NCI-H524 (cell line): Measurements from ENCODE around the gene SPOP.
A peak's percentile ranks its signal among the peaks of the same experiment; 100 is the strongest.

ENCODE experiments used
- DNase-seq, 2 experiments: peaks; one replicate each; lab custom pipeline; 2025; lab: John Stamatoyannopoulos, UW

The SPOP gene

DNA sequence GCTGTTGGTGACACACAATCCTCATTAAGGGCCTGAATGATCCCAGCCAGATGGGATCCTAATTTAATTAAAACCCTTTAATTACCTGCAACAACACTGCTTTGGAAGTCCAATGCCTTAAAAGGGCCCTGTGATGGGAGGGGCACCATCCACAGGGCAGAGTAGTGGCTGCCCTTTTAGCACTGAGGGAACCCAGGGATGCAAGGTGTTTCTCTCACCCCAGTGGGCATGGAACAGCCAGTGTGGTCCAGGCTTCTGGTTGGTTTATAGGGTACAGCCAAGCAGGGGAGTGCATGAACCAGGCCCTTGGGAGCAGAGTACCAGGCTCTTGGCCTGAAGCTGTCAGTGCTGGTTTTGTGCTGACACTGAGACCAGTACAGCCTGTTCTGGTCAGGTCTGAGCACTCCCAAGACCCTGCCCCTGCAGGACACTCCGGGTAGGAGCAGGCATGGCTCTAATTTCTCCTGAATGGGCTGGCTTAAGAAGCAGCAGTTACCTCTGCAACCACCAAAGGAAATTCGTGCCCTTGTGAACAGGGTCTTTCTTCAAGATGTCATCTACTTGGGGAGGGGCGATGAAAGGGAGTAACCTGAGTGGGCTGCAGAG is 92.4 kb downstream of the SPOP start:
- peak; percentile 63 to 91 for DNase-seq

DNA sequence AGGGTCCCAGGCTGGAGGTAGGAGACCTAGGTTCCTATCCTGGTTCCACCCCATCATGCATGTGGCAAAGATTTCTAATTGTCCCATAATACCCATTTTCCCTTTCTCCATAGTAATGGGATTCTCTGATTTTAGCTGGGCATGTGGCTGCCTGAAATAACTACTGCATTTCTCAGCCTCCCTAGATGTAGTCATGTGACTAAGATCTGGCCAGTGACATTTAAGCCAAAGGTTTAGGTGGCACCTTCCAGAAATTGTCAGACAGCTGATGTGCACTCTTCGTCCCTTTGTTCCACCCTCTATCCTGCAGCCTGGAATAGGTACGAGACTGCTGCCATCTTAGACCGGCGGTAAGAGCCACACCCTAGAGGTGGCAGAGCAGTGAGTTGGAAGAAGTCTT is 94.0 kb downstream of the SPOP start:
- no peak for DNase-seq

DNA sequence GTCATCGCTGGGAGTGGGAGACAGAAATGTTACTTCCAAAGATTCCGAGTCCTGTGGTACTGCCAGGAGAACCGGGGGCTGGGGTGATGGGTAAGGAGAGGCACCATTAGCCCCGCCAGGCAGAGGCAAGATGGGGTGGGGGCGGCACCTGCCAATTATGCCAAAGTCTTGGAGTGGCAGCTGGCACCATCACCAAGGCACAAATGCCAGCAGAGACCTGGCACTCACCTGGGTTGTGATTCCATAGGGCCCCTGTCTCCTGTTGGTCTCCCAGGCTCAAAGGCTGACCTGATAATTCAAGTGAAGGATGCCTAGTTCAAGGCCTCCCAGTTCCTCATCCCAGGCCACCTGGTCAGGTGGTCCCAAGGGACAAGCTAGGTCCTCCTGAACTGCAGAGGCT is 94.7 kb downstream of the SPOP start:
- no peak for DNase-seq

DNA sequence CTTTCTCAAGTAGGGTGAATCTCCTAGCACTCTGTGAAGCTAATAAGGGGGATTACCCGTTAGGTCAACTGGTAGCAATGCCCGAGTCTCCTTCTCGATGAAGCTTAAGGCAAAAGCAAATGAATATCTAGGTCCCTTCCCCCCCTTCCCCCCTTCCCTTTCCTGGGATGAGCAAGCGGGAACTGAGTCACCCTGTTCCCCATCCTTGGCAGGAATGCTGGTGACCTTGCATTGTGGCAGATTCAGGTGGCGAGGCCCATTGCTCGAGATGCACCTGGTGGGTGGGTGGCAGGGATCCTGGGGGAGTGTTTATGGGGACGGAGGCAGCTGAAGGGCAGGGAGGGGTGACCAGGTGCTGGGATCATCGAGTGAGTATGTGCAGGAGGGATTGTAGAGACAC is 95.1 kb downstream of the SPOP start:
- DNase-seq = peak; percentile 27 to 51

DNA sequence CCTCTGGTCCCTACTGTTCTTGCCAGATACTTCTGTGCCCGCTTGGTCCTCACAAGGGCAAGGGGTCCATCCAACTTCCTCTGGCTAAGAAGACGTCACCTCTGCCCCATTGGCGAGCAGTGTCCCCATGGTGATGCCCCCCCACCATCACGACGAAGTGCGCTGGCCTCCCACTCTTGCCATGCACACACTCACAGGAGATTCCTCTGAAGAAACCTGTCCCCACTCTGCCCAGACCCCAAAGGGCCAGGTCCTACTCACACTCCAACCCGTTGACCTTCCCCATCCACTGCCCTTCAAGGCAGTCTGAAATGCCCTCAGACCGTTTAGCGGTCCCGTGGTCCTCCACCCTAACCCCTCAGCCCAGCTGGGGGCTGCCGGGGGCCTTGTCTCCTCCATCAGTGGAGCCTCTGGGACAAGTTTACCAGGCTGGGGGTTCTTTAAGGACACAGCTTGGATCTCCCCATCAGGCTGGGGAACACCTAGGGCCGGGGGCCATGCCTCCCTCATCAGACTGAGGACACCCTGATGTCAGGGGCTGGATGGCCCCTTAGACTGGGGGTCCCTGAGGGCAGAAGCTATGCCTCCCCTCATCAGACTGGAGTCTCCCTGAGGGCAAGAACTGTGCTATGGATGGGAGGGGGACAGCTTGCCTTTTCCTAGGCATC is 95.7 kb downstream of the SPOP start:
- DNase-seq = peak in 1 of 2 experiments; percentile 38

DNA sequence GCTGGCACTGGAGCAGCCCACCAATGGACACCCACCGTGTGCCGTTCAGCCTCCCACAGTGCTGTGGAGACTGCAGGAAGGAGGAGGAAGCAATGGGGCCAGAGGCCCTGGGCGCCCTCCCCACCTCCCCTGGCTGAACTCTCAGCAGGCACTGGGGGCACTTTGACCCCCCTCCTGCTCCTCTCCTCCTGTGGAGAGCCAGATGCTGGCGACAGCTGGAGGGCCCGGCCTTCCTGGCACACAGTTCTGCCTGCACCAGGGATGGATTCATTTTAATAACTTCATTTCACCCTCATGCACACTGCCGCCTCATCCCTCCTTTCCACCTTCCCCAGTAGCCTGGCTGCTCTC is 96.3 kb downstream of the SPOP start:
- DNase-seq = peak; percentile 83 to 94

DNA sequence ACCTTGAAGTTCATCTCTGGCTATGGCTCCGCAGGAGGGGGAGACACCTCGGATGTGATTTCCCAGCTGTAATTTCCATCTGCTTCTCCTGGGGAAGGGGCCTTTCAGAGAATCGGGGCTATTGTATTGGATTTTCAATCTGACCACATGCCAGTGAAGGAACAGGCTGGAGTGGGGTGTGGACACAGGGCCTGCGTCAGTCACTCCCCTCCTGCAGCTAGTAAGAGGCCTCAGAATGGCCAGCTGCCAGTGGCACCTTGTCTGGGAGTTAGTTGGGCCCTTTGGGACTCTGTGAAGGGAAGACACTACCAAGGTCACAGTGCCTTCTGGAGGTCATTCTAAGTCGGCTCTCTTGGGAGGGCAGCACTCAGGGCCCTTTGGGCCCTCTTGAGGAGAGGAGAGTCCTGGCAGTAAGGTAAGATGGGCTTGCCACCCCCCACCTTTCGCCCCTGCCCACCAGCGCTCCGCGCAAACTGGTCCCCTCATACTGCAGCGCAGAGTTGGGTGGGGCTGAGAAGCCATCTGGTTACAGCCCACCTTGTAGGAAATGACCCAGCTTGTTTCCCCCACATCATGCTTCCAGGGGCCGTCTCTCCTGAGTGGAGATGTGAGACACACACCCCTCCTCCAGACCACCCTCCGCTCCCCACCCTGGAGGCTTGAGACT is 96.8 kb downstream of the SPOP start:
- peak; percentile 63 to 86 for DNase-seq

DNA sequence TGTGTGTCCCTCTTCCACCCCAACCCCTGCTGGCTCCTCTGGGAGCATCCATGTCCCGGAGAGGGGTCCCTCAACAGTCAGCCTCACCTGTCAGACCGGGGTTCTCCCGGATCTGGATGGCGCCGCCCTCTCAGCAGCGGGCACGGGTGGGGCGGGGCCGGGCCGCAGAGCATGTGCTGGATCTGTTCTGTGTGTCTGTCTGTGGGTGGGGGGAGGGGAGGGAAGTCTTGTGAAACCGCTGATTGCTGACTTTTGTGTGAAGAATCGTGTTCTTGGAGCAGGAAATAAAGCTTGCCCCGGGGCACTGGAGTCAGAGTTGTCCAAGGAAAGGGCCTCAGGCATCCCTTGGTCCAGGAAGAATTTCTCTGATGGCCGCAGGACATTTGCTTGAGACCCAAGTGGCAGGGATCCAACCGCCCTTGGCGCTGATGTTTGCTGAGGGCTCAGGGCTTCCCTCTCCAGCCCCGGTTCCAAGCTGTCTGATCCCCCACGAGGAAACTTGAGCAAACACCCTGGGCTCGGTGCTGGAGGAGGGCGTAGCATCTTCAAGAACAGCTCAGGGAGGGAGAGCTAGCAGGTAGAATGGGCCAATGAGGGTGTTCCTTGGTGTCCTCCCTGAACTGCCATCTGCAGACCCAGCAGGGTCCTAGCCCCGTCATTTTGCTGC is 97.7 kb downstream of the SPOP start:
- DNase-seq = peak in 1 of 2 experiments; percentile 35

DNA sequence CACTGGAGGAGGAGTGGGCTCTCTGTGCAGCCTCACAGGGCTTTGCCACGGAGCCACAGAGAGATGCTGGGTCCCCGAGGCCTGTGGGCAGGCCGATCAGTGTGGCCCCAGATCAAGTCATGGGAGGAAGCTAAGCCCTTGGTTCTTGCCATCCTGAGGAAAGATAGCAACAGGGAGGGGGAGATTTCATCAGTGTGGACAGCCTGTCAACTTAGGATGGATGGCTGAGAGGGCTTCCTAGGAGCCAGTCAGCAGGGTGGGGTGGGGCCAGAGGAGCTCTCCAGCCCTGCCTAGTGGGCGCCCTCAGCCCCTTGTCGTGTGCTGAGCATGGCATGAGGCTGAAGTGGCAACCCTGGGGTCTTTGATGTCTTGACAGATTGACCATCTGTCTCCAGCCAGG is 98.4 kb downstream of the SPOP start:
- no peak for DNase-seq

DNA sequence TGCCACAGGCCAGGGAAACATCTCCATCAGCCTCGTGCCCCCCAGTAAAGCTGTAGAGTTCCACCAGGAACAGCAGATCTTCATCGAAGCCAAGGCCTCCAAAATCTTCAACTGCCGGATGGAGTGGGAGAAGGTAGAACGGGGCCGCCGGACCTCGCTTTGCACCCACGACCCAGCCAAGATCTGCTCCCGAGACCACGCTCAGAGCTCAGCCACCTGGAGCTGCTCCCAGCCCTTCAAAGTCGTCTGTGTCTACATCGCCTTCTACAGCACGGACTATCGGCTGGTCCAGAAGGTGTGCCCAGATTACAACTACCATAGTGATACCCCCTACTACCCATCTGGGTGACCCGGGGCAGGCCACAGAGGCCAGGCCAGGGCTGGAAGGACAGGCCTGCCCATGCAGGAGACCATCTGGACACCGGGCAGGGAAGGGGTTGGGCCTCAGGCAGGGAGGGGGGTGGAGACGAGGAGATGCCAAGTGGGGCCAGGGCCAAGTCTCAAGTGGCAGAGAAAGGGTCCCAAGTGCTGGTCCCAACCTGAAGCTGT is 98.9 kb downstream of the SPOP start:
- DNase-seq = no peak

DNA sequence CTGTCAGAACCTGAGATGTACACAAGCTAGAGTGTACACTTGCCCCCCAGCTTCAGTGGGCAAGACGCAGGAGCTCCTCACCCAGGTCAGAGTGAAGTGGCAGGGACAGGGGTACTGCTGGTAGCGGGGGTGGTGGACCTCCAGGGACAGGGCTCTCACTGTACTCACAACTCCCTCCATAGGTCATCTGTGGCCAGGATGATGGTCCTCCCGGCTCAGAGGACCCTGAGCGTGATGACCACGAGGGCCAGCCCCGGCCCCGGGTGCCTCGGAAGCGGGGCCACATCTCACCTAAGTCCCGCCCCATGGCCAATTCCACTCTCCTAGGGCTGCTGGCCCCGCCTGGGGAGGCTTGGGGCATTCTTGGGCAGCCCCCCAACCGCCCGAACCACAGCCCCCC is 99.5 kb downstream of the SPOP start:
- no peak for DNase-seq

DNA sequence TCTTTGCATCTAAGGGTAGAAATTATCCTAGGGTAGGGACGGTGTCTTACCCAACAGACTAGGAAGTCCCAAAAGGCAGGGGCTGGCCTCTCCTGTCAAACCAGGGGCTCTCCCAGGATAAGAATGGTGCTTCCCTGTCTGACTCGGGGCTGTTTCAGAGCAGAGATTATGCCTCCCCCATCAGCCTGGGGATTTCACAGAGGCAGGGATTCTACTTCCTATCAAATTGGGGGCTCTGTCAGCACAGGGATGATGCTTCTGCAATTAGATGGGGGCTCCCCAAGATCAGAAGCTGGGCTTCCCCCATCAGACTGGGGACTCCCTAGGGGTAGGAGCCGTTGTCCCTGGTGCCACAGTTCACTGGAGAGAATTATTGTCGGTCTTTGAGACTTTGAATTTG is 99.9 kb downstream of the SPOP start:
- no peak for DNase-seq

DNA sequence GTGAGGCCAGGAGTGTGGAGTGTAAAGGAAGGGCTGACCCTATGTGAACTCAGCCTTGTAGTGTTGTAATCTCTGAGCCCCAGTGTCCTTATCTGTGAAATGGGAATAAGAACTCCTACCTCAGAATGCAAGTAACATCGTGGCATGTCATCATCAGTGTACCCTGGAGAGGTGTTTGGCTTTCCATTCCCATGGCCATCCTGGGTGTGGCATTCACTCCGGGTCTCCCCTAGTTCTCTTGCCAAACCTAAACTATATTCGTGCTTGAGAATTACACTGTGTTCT is 100.3 kb downstream of the SPOP start:
- DNase-seq = no peak

DNA sequence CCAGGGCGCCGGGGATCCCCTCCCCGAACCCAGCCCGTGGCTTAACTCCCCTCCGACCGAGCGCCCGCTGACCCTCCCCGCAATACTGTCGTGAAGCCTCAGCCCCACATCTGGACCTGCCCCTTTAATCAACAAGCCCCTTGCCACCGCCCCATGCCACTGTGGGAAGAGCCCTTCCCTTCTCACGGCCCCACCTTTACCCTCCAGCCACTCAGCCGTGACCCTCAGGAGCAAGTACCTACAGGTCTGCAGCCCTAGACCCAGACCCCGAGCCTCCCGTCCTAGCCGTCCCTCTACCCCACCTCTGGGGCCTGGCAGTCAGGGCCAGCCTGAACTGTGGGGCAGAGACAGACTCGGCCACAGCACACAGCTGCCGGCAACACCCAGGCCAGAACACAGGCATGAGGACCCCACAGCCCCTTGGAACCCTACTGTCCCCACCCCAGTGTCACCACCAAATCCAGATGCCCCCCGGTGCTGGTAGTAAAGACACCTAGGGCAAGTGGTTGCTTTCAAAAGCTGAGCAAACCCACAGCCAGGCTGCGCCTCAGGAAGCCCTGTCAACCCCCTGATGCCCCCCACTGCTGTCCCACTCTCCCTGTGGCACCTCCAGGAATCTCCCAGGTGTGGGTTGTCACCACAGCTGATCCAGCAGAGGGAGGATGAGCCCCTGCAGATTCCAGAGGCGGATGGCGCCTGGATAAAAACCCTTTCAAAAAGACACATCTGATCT is 100.8 kb downstream of the SPOP start:
- DNase-seq = no peak

DNA sequence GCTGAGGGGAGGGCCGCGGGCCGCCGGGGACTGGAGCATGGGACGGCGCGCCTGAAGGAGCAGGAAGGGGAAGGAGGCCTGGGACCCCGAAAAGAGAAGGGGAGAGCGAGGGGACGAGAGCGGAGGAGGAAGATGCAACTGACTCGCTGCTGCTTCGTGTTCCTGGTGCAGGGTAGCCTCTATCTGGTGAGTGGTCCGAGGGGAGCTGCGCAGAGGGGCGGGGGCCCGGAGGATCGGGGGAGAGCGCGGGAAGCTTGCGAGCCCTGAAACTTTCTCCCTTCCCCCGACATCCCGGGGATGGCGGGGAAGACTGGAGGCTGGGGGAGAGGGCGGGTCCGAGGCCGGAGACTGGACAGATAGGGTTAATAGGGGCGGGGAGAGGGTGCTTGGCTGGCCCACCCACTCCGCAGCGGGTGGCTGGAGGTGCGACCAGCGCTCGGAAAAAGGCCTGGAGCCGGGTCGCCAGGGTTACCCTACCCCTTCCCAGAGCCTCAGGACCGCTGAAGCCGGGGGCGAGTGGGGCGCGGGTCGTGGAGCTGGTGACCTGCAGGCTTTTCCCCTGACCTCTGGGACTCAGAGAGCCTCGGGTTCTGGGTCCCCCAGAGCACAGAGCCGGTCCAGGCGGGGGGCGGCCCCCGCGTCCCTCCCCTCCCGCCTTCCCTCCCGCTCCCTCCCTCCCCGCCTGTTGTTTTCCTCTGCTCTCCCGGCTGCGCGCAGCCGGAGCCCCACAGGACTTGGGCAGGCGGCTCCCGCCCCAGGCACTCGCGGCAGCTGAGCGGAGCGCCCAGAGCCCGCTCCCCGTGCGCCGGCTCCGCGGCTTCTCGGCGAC is 101.6 kb downstream of the SPOP start:
- DNase-seq = peak; percentile 29 to 56

DNA sequence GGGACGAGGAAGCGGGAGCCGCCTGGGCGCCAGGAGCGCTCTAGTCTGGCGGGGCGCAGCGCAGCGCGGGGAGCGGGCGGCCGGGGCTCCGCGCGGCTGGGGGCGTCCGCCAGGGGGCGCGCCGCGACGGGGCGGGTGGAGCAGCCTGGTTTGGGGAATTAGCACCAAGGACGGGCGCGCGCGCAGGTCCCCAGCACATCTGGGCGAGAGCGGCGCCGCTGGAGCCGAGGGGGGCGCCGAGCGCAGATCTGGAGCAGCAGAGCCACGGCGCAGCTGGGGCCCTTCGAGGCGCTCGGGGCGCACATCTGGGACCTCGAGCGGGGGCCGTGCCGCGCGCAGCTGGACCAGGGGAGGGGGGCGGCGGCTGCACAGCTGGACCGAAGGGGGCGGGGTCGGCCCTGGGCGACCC is 102.2 kb downstream of the SPOP start, which contains the start of gene NXPH3:
Gene NXPH3, plus strand, starts transcription at position 193 of the 409 bp plus-strand sequence. CDS start 349 bp downstream, outside the sequence.
- peak; percentile 26 to 55 for DNase-seq

DNA sequence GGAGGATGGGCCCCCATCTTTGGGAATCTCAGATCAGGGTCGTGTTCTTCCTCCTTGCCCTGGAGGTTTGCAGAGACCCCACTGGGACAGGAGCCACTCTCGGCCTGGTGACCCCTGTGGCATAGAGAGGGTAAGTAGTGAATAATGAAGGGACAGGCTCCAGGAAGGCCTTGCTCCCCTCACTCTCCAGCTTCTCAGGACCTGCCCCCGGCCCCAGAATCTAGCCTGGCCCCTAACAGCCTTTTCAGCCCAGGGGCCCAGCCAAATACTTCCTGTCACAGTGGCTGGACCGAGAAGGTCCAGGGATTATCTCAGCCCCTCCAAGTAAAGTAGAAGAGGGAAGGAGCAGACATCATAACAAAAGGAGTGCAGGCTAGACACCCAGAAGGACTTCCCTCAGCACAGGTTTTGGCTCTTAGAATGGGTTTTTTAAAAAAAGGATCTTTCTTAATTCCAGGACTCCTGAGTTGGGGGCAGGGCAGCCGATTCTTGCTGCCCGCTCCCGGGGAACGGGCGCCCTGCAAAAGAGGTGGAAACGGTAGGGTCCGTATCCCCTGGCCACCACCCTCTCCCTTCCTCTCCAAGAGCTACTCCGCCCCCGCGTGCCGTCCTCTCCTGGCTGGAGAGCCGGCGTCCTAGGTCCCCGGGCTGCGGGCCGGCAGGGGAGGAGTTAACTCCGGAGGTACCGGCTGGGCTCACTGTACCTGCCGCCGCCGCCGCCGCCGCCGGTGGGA is 102.8 kb downstream of the SPOP start:
- DNase-seq = no peak

DNA sequence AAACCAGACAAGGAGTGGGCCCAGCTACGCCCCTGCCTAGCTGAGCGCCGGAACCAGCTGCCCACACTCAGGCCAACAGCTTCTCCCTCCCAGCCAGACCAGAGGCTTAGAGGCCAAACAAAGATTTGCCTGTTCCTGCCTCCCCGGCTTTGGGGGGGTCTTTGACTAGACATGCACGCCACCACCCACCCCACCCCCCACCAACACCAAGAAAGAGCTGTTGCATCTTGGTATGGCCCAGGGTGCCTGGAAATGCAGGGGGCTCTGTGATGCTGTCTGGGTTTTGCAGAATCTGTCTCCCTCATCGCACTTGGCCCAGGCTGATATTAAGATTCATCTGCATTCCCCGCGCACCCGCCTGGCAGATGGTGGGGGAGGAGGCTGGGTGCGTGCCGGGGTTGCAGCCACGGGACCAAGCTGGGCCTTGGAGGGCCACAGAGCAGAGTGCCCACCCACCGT is 103.5 kb downstream of the SPOP start:
- DNase-seq = peak; percentile 43 to 74

DNA sequence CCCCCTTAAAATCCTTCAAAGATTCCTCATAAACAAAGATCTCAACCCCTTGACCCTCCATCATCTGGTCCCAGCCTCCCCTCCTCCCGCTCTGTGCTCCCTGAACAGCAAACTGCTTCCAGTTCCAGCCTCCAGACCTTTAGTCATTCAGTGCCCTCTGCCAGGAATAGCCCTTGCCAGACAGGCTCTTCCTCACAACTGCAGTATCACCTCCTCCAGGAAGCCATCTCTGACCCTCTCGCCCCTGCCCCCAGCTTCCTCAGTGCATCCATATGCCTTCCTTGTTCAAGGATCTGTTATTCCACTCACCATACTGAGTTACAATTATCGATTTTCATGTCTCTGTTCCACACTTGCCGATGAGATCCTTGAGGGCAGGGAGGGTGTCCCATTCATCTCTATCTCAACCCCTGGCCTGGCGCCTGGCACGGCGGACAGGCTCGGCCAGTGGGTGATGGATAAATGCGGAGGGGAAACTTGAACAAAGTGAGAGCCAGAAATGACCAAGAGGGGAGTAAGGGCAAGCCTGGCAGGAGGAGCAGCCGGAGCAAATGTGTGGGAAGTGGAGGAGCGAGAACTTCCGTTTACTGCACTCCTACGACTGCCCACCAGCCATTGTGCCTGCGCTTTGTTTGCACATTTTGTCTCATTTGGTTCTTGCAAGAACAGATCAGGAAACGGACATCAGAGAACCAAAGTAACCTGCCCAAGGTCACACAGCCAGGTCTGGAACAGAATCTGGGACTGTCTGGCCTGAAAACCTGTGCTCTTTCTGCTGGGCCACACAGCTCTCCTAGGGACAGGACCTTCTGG is 104.2 kb downstream of the SPOP start:
- no peak for DNase-seq
